T-helper 2 cell (primary cell): Measurements from ENCODE around the gene RBM19.

Experiments used
- DNase-seq, 5 experiments: peaks; one replicate each; pipeline versions ENCODE4 v3.0.0 to v3.0.0-alpha.2; 2012 to 2022

Gene RBM19

GRCh38 chr12:113766879-113767878 lies 198.9 kb downstream of the RBM19 start:
- no peak for DNase-seq
